ENCODE measurements around the gene BICDL2. TPM values are rescaled to one million over a fixed set of nuclear protein-coding genes. Genes with fewer than 3 reads are reported as not detected.
"Not testable (repeated sequence)": the region's sequence is repeated elsewhere in the genome, so short reads cannot be mapped to it uniquely, and the experiment has no call there.

The BICDL2 gene
- total RNA-seq, 1 donor from 2014 or later: not detected

DNA sequence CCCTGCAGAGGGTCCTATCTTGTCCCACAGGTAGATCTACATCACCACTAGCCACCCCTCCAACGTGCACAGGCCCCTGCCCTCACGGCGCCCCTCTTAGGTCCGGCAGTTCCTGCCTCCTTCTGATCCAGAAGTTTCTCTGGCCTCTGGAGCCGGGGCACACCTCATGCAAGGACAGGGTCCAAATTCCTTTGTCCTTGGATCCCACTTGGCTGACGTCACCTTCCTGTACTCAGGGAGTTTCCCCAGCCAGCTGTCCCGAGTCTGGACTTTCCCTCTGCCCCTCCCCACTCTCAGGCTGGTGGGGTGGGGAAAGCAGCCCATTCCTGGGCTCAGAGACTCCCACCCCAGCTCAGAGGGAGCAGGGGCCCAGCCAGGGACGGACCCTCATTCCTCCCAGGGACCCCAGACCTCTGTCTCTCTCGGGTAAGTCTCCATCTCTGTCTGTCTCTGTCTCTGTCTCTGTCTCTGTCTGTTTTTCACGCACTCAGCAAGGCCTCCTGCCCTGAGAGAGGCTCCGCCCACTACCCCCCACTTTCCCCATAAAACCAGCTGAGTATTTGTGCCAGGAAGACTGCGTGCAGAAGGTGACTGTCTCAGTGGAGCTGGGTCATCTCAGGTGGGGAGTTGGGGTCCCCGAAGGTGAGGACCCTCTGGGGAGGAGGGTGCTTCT lies 28.5 kb upstream of the BICDL2 start, which contains the start of gene IL32:
Gene IL32 (plus strand): TSS at position 572 of the 673 bp plus-strand sequence. CDS start 172 bp downstream, outside the sequence.
- peak; percentile 81 to 91 for DNase-seq (ENCODE audit: low read depth in 2 of 2)

DNA sequence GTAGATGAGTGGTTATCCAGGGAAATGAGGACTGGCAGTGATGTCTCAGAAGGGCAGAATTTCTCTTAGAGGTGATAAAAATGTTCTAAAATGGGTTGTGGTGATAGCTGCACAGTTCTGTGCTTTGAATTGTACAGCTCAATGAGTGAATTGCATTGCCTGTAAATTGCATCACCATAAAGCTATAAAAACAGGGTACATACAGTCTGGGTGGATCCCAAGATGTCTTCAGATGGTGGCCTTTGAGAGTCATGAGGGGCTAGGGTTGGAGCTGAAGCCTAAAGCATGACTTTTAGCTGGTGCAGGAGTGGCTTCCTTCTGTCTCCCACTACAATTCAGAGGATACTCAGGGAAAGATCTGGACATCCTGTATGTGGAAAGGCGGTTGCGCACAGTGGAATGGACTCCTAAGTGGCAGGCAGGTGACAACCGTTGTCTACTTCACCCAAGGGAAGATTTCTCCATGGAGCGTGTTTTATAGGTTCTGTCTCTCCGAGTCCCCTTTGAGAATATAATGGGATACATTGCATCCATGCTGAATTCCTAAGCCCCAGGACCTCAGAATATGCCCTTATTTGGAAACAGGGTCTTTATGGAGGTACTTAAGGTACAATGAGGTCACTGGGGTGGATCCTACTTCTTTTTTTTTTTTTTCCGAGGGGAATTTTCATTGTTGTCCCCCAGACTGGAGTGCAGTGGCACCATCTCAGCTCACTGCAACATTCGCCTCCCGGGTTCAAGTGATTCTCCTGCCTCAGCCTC lies 27.1 kb upstream of the BICDL2 start:
- DNase-seq (ENCODE audit: low read depth in 2 of 2): no peak

DNA sequence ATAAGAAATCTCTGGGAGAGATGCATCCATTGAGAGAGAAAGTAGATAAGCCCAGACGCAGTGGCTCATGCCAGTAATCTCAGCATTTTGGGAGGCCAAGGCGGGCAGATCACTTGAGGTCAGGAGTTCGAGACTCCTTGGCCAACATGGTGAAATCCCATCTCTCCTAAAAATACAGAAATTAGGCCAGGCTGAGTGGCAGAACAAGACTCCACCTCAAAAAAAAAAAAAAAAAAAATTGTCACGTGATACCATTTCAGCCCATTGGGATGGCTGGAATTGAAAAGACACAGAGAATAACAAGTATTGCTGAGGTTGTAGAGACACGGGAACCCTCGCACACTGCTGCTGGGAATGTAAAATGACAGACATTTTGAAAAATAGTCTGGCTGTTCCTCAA lies 25.8 kb upstream of the BICDL2 start:
- no peak for DNase-seq (ENCODE audit: low read depth in 2 of 2)

DNA sequence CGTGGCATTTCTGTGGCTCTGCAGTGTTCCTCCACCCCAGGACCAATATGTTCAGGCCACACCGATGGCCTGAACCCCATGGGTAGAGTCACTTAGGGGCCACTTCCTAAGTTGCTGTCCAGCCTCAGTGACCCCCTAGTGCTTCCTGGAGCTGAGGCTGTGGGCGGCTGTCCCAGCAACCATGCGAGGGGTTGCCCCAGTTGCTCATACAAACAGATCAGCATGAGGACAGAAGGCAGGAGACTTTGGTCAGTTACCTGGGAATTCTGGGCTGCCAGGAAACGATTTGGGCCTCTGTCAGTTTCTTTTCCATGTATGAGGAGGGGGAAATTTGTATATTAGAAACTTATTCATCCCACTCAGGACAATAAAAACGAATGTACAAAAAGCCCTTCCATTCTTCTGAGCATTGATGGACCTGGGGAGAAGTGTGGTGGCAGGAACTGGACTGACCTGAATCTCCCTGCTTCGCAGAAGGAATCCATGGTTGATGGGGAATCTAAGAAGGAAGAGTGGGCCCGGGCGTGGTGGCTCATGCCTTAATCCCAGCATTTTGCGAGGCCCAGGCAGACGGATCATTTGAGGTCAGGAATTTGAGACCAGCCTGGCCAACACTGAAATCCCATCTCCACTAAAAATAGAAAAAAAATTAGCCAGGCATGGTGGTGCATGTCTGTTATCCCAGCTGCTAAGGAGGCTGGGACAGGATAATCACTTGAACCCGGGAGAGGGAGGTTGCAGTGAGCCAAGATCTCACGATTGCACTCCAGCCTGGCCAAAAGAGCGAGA lies 23.8 kb upstream of the BICDL2 start:
- no peak for DNase-seq (ENCODE audit: low read depth in 2 of 2)

DNA sequence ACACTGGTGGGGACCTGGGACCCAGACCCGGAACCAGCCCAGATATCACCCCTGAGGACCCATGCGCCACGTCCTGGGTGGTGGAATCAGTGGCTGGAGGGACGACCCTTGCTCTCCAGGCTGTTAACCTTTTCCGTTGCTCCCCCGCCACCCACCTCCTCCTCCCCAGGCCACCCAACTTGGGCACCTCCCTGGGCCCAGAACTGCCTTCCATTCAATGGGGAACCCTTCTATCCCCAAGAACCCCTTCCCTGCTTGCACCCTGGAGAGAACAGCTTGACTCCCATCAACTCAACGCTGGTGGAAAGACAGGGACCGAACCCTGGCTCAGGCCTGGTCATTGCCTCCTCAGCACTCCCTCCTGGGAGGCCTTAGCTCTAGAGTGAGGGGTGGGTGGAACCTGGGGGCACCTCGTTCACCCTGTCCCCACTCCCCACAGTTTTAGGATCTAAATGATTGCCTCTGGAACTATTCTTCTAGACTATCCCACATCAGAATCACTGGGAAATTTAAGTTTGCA lies 23.0 kb upstream of the BICDL2 start:
- DNase-seq (ENCODE audit: low read depth in 2 of 2): no peak

DNA sequence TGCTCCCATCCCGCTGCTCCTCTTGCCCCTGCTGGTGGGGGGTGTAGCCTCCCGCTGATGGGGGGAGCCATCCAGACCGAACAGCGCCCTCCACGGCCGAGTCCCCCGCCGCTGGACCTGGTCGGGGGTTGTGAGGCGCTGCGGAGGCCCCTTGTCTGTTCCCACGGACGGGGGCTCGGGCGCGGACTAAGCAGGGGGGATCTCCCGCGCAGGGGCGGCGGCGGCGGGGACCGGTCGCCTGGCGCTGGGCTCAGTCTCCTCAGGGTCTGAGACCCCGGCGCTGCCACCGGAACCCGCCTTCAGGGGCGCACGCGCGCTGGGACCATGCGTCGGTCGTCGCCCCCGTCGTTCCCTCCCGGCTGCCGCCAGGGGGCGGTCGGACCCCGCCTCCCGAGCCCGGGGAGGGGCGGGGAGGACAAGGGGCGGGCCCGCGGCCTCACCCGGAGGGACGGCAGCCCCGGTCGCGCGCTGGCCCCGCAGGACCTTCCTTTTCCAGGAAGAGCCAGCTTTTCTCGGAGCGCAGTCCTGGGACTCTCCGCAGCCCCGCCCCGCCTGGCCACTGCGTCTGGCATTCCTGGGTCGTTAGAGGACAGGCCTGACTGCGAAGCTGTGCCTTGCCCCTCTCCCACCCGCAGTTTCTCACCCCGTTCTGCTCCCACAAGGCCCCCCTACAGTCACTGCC lies 22.4 kb upstream of the BICDL2 start:
- peak; percentile 84 to 88 for DNase-seq (ENCODE audit: low read depth in 2 of 2)

GRCh38 chr16:3058139-3059030 lies 21.6 kb upstream of the BICDL2 start:
- peak in 1 of 2 donors; percentile 43 for DNase-seq (ENCODE audit: low read depth in 2 of 2)

- no peak for DNase-seq (ENCODE audit: low read depth in 2 of 2)
Observed at GRCh38 chr16:3057181-3058138, 20.7 kb upstream of the BICDL2 start.

DNA sequence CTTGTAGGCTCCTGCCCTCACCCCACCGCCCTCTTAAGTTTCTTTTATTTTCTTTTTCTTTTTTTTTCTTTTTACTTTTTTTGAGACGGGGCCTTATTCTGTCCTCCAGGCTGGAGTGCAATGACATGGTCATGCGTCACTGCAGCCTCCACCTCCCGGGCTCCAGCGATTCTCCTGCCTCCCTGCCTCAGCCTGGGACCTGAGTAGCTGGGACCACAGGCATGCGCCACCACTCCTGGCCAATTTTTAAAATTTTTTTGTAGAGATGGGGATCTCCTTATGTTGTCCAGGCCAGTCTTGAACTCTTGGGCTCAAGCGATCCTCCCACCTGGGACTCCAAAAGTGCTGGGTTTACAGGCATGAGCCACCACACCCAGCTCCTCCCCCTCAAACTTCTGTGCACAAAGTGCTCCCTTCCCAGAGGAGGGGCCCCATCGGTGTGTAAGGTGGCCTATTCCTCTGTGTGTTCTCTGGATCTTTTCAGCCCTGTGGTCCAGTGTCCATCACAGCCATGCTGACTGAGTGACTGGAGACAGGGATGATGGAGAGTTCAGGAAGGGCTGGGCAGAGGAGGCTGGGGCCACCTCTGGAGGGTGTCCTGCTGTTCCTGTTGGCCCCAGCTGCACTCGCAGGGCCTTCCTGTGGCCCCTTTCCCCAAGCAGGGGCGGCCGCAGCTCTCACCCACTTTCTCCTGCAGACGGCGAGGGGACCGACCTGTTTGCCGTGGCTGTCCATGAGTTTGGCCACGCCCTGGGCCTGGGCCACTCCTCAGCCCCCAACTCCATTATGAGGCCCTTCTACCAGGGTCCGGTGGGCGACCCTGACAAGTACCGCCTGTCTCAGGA lies 19.8 kb upstream of the BICDL2 start:
- DNase-seq (ENCODE audit: low read depth in 2 of 2): no peak

DNA sequence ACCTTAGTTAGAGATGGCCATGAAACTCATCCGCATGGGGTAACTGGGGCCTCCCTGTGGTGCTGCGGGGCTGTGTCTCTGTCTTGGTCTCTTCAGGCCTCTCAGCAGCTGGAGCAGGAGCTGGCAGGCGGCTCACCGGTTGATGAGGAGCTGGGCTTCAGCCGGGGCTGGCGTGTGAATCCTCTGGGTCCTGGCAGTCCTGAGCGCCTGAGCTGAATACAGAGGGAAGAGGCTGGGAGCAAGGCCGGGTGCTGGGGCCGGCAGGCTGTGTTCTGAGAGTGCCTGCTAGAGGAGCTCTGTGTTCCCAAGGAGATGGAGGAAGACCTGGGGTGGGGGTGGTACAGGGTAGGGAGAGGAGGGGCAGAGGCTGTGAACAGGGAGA lies 19.0 kb upstream of the BICDL2 start:
- DNase-seq (ENCODE audit: low read depth in 2 of 2): not testable (repeated sequence)

DNA sequence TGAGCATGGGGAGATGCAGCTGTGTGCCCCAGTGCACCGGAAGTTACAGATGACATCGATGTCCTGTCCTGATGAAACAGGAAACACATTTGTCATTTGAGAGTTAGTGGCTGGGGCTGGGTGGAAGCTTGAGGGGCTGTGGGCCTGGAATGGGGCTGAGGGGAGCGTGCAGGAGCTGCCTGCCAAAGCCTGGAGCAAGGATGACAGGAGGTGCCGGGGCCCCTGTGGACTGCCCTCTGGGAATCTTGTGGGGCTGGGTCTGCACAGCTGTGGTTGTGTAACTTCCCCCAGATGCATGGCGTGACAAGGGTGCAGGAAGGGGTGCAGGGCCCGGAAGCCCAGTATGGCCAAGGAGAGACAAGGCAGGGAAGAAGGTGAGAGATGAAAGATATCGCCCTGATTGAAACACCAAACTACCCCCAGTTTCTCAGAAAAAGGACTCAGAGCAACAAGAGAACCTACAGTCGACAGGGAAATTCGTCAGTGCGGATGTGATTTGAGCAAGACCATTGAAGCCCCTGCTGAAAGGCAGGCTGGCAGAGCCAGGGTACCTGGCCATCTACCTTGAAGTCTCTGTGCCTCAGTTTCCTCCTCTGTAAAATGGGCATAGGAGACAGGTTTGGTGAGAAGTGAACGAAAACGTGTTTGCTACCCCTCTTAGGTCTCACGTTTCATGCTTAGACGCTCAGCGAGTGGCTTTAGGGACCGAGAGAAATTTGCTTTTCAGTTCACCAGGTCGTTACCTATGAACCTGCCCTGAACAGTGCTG lies 18.4 kb upstream of the BICDL2 start:
- no peak for DNase-seq (ENCODE audit: low read depth in 2 of 2)

GRCh38 chr16:3053330-3053710 lies 16.6 kb upstream of the BICDL2 start:
- DNase-seq (ENCODE audit: low read depth in 2 of 2): not testable (repeated sequence)

DNA sequence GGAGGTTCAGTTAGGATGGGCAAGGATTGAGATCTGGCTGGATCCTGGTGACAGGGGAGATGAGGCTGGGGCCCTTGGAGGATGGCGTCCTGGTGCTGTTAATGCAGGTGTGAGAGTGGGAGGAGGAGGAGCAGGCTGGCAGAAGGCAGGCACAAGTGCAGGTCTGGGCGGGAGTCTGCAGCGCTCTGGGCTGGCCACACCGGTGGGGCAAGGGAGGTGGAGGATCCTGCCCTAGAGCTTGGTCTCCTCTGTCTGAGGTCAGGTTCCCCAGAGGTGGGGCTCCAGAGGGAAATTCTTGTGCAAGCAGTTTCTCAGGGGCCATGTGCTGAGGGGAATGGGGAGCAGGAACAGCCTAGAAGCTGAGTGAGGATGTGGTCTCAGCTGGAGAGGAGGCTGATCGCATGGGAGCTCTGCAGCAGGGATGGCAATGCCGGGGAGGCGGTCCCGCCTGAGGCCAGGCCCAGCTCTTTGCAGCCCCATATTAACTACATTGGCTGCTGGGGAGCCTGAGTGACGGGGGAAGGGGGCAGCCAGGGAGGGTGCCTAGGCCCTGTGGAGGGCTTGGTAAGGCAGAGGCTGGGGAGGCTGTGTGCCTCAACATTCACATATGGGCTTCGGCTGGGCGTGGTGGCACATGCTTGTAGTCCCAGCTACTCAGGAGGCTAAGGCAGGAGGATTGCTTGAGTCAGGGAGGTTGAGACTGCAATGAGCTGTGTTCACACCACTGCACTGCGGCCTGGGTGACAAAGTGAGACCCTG lies 16.0 kb upstream of the BICDL2 start:
- DNase-seq (ENCODE audit: low read depth in 2 of 2): not testable (repeated sequence)

- DNase-seq (ENCODE audit: low read depth in 2 of 2): no peak
Observed at GRCh38 chr16:3051494-3051893, 14.8 kb upstream of the BICDL2 start.

DNA sequence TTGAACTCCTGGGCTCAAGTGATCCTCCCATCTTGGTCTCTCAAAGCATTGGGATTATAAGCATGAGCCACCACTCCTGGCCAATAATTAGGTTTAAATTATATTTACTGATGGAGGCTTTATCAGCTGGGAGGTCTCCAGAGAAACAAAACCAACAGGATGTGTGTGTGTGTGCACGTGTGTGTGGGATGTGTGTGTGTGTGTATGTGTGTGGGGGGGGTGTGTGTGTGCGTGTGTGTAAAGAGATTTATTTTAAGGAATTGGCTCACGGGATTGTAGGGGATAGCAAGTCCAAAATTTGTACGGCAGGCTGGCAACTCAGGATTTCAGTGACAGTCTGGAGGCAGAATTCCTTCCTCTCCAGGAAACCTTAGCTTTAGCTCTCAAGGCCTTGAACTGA lies 14.3 kb upstream of the BICDL2 start:
- no peak for DNase-seq (ENCODE audit: low read depth in 2 of 2)

DNA sequence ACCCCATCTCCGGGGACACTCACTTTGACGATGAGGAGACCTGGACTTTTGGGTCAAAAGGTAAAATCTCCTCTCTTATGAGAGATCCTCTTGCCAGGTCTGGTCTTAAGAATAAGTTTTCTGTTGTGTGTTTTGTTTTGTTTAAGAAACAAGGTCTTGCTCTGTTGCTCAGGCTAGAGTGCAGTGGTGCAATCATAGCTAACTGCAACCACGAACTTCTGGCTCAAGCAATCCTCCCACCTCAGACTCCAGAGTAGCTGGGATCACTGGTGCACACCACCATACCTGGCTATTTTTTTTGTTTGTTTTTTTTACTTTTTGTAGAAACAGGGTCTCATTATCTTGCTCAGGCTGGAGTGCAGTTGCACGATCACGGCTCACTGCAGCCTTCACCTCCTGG lies 13.7 kb upstream of the BICDL2 start:
- no peak for DNase-seq (ENCODE audit: low read depth in 2 of 2)

Measured in lung microvascular endothelial cell (primary cell).